ENCODE measurements around the gene WNT3A.

DNA sequence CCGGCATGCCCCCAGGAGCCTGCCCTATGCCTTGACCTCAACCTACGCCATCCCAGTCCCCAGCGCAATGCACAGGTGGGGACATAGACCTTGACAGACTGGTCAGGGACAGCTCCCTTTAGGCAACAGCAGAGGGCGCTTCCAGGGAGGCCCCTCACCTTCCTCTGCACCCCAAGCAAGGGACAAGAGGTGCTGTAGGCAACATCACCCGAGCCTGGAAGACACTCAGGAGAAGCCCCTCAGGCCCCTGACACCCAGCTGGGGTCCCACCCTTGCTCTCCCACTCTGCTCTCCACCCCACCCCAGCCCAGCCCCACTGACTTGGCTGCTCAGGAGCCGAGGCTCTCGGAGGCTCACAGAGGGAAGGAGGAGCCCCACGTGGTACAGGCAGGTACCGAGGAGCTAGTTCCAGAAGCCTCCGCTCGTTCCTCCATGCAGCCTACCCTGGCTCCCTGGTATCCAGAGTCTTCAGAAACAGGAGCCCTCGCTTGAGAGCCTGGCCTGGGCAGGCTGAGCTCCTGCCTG is 2.4 kb upstream of the WNT3A start:
- TF ChIP-seq, protein P1, sequence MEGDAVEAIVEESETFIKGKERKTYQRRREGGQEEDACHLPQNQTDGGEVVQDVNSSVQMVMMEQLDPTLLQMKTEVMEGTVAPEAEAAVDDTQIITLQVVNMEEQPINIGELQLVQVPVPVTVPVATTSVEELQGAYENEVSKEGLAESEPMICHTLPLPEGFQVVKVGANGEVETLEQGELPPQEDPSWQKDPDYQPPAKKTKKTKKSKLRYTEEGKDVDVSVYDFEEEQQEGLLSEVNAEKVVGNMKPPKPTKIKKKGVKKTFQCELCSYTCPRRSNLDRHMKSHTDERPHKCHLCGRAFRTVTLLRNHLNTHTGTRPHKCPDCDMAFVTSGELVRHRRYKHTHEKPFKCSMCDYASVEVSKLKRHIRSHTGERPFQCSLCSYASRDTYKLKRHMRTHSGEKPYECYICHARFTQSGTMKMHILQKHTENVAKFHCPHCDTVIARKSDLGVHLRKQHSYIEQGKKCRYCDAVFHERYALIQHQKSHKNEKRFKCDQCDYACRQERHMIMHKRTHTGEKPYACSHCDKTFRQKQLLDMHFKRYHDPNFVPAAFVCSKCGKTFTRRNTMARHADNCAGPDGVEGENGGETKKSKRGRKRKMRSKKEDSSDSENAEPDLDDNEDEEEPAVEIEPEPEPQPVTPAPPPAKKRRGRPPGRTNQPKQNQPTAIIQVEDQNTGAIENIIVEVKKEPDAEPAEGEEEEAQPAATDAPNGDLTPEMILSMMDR (IDR thresholded peaks at IDR 0.05) = no peak
- TF ChIP-seq POLR2AphosphoS5 (IDR thresholded peaks at IDR 0.05) (no peak), POLR2A (IDR thresholded peaks at IDR 0.05) (no peak)

All from breast epithelium (tissue), 3 donors.